Trophoblast cell (in vitro differentiated cells and primary cell): ENCODE data around the gene PSG6.
"Not testable (repeated sequence)": the region's sequence is repeated elsewhere in the genome, so short reads cannot be mapped to it uniquely, and the experiment has no call there.

Experiments used
- DNase-seq, 2 donors: peaks; one replicate each; pipeline ENCODE4 v3.0.0-alpha.2; 2016
- H2AFZ ChIP-seq: 2 replicates; pipeline ENCODE4 v1.6.1; 2013; ENCODE audit warnings: low read length, moderate library complexity, mild to moderate bottlenecking; ENCODE audit not compliant: insufficient read depth, poor library complexity
- H2AK5ac ChIP-seq: 2 replicates; pipeline ENCODE4 v1.6.1; 2013; ENCODE audit warnings: mild to moderate bottlenecking, low read length
- H2BK120ac ChIP-seq: 2 replicates; pipeline ENCODE4 v1.6.1; 2013; ENCODE audit warnings: low read length, mild to moderate bottlenecking, moderate library complexity; ENCODE audit not compliant: insufficient read depth, poor library complexity
- H2BK12ac ChIP-seq: 2 replicates; pipeline ENCODE4 v1.6.1; 2013; ENCODE audit warnings: mild to moderate bottlenecking, low read length, moderate library complexity
- H2BK5ac ChIP-seq: 2 replicates; pipeline ENCODE4 v1.6.1; 2013; ENCODE audit warnings: low read length, low read depth, moderate library complexity, mild to moderate bottlenecking; ENCODE audit not compliant: poor library complexity
- H3K14ac ChIP-seq: 2 replicates; pipeline ENCODE4 v1.6.1; 2013; ENCODE audit warnings: mild to moderate bottlenecking, low read length
- H3K18ac ChIP-seq: 2 replicates; pipeline ENCODE4 v1.6.1; 2013; ENCODE audit warnings: mild to moderate bottlenecking, low read length
- H3K23ac ChIP-seq: 2 replicates; pipeline ENCODE4 v1.6.1; 2013; ENCODE audit warnings: low read length
- H3K27ac ChIP-seq: 2 replicates; pipeline ENCODE4 v1.5.1; 2013; ENCODE audit warnings: low read depth, mild to moderate bottlenecking, inconsistent platforms, low read length, moderate library complexity
- H3K27me3 ChIP-seq: 2 replicates; pipeline ENCODE4 v1.6.1; 2013; ENCODE audit warnings: inconsistent platforms, mild to moderate bottlenecking, low read length, moderate library complexity; ENCODE audit not compliant: insufficient read depth
- H3K36me3 ChIP-seq, 2 experiments: 1 replicate in 1 of 2; 2 replicates in 1 of 2; pipeline ENCODE4 v1.6.1; 2013; ENCODE audit warnings: low read length in 2 of 2, mild to moderate bottlenecking in 2 of 2, moderate library complexity in 1 of 2; ENCODE audit not compliant: insufficient read depth in 2 of 2, control insufficient read depth in 1 of 2
- H3K4ac ChIP-seq: 2 replicates; pipeline ENCODE4 v1.6.1; 2013; ENCODE audit warnings: low read depth, mild to moderate bottlenecking, low read length, moderate library complexity
- H3K4me1 ChIP-seq, 2 experiments: 1 replicate in 1 of 2; 2 replicates in 1 of 2; pipeline ENCODE4 v1.6.1; 2013; ENCODE audit warnings: low read length in 2 of 2, mild to moderate bottlenecking in 2 of 2, moderate library complexity in 1 of 2; ENCODE audit not compliant: insufficient read depth in 2 of 2, control insufficient read depth in 1 of 2
- H3K4me2 ChIP-seq: 2 replicates; pipeline ENCODE4 v1.6.1; 2013; ENCODE audit warnings: inconsistent platforms, mild to moderate bottlenecking, low read length, moderate library complexity
- H3K4me3 ChIP-seq: 2 replicates; pipeline ENCODE4 v1.5.1; 2013; ENCODE audit warnings: mild to moderate bottlenecking, low read depth, low read length, inconsistent platforms
- H3K79me1 ChIP-seq: one replicate; pipeline ENCODE4 v1.6.1; 2013; ENCODE audit warnings: low read length
- H3K79me2 ChIP-seq: 2 replicates; pipeline ENCODE4 v1.6.1; 2013; ENCODE audit warnings: low read length, mild to moderate bottlenecking; ENCODE audit not compliant: control insufficient read depth, insufficient read depth, poor library complexity
- H3K9ac ChIP-seq: 2 replicates; pipeline ENCODE4 v1.6.1; 2013; ENCODE audit warnings: mild to moderate bottlenecking, low read length
- H3K9me3 ChIP-seq: 2 replicates; pipeline ENCODE4 v1.6.1; 2013; ENCODE audit warnings: low read depth, mild to moderate bottlenecking, control low read depth, inconsistent platforms, low read length; ENCODE audit not compliant: insufficient read depth
- H4K12ac ChIP-seq: 2 replicates; pipeline ENCODE4 v1.6.1; 2013; ENCODE audit warnings: low read depth, mild to moderate bottlenecking, low read length, moderate library complexity
- H4K8ac ChIP-seq: 2 replicates; pipeline ENCODE4 v1.6.1; 2013; ENCODE audit warnings: low read depth, mild to moderate bottlenecking, low read length, moderate library complexity
- H4K91ac ChIP-seq: one replicate; pipeline ENCODE4 v1.6.1; 2013; ENCODE audit warnings: low read depth, mild to moderate bottlenecking, low read length, moderate library complexity
- WGBS: extraction: QIAGEN DNeasy Blood & Tissue Kit; methylation state at CpG from one replicate; pipeline ENCODE4 v1.1.7; 2013; ENCODE audit warnings: missing lambda C conversion rate; ENCODE audit not compliant: insufficient read length, insufficient coverage; ENCODE audit errors: extremely low coverage; 5-methylcytosine and 5-hydroxymethylcytosine counted together

Gene PSG6

DNA sequence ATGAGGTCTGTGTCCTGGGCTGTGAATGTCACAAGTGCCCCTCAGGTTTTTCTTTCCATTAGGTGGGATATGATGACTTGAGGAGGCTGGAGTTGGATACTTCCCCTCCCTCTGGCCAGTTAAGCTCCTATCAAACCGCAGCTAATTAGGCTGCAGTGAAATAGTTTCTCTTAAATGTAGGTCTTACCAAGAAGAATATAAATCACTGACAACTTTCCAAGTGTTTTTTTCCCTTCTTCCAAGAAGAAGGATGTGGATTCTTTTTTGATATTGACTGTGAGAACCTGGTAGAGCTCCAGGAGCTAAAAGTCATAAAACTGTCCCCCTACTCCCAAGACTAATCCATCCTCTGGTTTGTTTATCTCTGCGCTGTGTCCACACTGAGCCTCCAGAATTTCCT lies 33.8 kb upstream of the PSG6 start:
- not testable (repeated sequence) for H3K27ac ChIP-seq, H3K9me3 ChIP-seq, H4K8ac ChIP-seq, H3K4me3 ChIP-seq, H4K91ac ChIP-seq, H3K14ac ChIP-seq, H3K79me1 ChIP-seq, H4K12ac ChIP-seq, H3K23ac ChIP-seq, H2BK12ac ChIP-seq, H3K9ac ChIP-seq, H2AK5ac ChIP-seq, H2BK120ac ChIP-seq, H3K4me2 ChIP-seq, H3K18ac ChIP-seq, DNase-seq, H3K27me3 ChIP-seq, H3K36me3 ChIP-seq, H3K79me2 ChIP-seq, H3K4ac ChIP-seq, H3K4me1 ChIP-seq, H2BK5ac ChIP-seq, H2AFZ ChIP-seq
- WGBS: no CpG with 5 or more reads among the region's 2 CpGs

DNA sequence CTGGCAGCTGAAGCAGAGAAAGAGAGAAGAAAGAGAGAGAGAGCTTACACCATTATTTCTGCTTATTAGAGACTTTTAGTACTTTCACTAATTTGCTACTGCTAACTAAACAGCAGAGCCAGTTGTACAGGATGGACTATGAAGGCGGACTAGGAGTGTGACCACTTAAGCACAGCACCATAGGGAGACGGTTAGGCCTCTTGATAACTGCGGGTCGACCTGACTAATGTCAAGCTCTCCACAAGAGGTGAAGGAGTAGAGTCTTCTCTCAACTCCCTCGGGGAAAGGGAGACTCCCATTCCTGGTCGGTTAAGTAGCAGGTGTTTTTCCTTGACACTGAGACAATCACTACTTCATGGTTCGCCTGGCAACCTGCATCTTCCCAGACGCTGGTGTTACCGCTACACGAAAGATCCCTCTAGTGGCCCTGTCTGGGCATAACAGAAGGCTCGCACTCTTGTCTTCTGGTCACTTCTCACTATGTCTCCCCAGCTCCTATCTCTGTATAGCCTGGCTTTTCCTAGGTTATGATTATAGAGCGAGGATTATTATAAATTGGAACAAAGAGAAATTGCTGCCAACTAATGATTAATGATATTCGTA lies 24.6 kb upstream of the PSG6 start:
- DNase-seq: peak; percentile 31 to 63
- Histone ChIP-seq H3K4ac (no peak overlapping the region), H4K8ac (no peak overlapping the region), H3K36me3 (no peaks in the 10 kb centered on the region), H2AK5ac (no peak overlapping the region), H3K27ac (no peak overlapping the region), H3K4me1 (no peaks in the 10 kb centered on the region), H3K4me2 (no peak overlapping the region), H3K79me2 (no peaks in the 10 kb centered on the region), H3K23ac (no peak overlapping the region), H3K4me3 (no peak overlapping the region), H3K18ac (no peak overlapping the region), H3K9ac (no peak overlapping the region), H3K27me3 (no peaks in the 10 kb centered on the region), H4K91ac (no peak overlapping the region), H3K14ac (no peak overlapping the region), H3K9me3 (peaks cover 27% of the 10 kb centered on the region), H4K12ac (no peak overlapping the region), H2AFZ (no peak overlapping the region), H2BK120ac (no peak overlapping the region), H2BK12ac (no peak overlapping the region), H2BK5ac (no peak overlapping the region), H3K79me1 (no peaks in the 10 kb centered on the region)
- WGBS: no CpG with 5 or more reads among the region's 13 CpGs

DNA sequence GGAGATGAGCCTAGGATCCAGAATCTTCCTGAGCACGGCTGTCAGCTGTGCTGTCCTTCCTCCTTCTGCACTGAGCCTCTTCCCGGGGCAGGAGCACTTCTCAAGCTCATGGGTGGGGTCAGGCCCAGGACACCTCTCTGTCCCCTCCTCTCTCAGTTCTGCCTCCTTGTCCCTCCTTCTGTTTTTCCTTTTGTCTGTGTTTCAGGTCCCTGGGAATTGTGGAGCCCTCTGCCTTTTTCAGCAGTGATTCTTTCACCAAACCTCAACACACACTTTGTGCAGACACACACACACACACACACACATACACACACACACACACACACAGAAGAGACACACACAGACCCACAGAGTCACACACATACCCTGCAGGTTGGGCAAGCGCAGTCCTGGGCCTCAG lies 19.4 kb upstream of the PSG6 start, which contains the start of gene PSG7:
TSS of gene PSG7 (minus strand) at position 101 of the 400 bp plus-strand sequence. CDS start 131 bp downstream, outside the sequence.
- not testable (repeated sequence) for H4K12ac ChIP-seq, H3K4ac ChIP-seq, H3K14ac ChIP-seq, H3K4me2 ChIP-seq, H3K4me1 ChIP-seq, H3K27ac ChIP-seq, H2AK5ac ChIP-seq, H3K9ac ChIP-seq, DNase-seq, H2AFZ ChIP-seq, H3K36me3 ChIP-seq, H4K91ac ChIP-seq, H3K18ac ChIP-seq, H2BK12ac ChIP-seq, H3K27me3 ChIP-seq, H4K8ac ChIP-seq, H2BK5ac ChIP-seq, H3K79me1 ChIP-seq, H2BK120ac ChIP-seq, H3K23ac ChIP-seq, H3K79me2 ChIP-seq
- no CpG with 5 or more reads among the region's 3 CpGs for WGBS
- peak within 1 kb of the TSS; percentile 59 for H3K4me3 ChIP-seq
- H3K9me3 ChIP-seq: peaks cover 43% of the 10 kb centered on the region

DNA sequence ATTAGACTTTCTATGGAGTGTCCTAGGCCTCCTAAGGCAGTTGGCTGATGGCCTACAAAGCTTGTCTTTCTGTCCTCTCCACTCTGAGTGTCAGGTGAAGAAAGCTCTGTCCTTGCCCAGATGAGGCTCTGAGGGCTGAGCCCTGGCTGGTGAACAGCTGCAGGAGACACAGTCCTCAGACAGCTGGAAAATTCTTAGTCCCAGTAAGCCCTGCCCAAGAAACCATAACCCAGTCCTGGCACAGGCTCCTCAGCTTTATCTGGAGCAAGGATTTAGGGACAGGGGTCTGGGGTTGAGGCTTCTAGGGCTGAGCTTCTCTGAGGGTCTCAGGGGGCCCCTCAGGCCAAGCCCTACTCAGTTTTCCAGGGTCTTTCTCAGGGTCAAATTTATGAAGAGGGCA lies 17.0 kb upstream of the PSG6 start:
- H3K4me2 ChIP-seq, H3K18ac ChIP-seq, H3K23ac ChIP-seq, H3K4me3 ChIP-seq, H3K4ac ChIP-seq, H4K12ac ChIP-seq, H3K79me1 ChIP-seq, H3K27me3 ChIP-seq, H3K27ac ChIP-seq, H2AK5ac ChIP-seq, H3K79me2 ChIP-seq, H2AFZ ChIP-seq, H4K8ac ChIP-seq, DNase-seq, H2BK12ac ChIP-seq, H3K9ac ChIP-seq, H2BK120ac ChIP-seq, H3K14ac ChIP-seq, H4K91ac ChIP-seq, H3K36me3 ChIP-seq, H3K4me1 ChIP-seq, H2BK5ac ChIP-seq: not testable (repeated sequence)
- H3K9me3 ChIP-seq: peaks cover 45% of the 10 kb centered on the region
